Peyer's patch (tissue), 4 donors: ENCODE data around the gene TCF7.
A peak's percentile ranks its signal among the peaks of the same experiment; 100 is the strongest.

Source experiments
- CTCF ChIP-seq, 6 experiments: fragments of 450-650 bp in 4 of 6; fragments of 200-600 bp in 2 of 6; sonication (generic) in 1 of 6; IDR thresholded peaks; one replicate each; pipeline ENCODE4 v1.5.1; 2017 to 2019; ENCODE audit warnings: antibody characterized with exemption in 6 of 6, mild to moderate bottlenecking in 3 of 6, moderate library complexity in 1 of 6
- POLR2A ChIP-seq, 2 donors: fragments of 450-650 bp; IDR thresholded peaks; one replicate each; pipeline ENCODE4 v1.5.1; 2017; ENCODE audit warnings: antibody characterized with exemption in 2 of 2, mild to moderate bottlenecking in 2 of 2, moderate library complexity in 2 of 2

- TF ChIP-seq CTCF (IDR thresholded peaks at IDR 0.05) (peak in 3 of 6 experiments; percentile 76 to 86 (median 78)), POLR2A (IDR thresholded peaks at IDR 0.05) (peak in 1 of 2 donors; percentile 37)
Measured at GRCh38 chr5:134171972-134172371, 57.5 kb downstream of the TCF7 start.
